Activated CD4-positive, alpha-beta memory T cell treated with anti-CD3 and anti-CD28 coated beads for 36 hours (primary cell): Measurements from ENCODE around the gene SELENOO. TPM values are rescaled to one million over a fixed set of nuclear protein-coding genes. Genes with fewer than 3 reads are reported as not detected.

Experiments used
- CTCF ChIA-PET: fragments of 350-600 bp; sonication (Branson Sonifier 250); formaldehyde crosslinking; loops from one replicate; lab custom pipeline; 2021; ENCODE audit warnings: antibody characterized with exemption, inconsistent platforms; lab: Charles Lee
- POLR2A ChIA-PET: fragments of 350-600 bp; sonication (Branson Sonifier 250); formaldehyde crosslinking; loops from one replicate; lab custom pipeline; 2021; ENCODE audit warnings: antibody characterized with exemption; lab: Charles Lee
- DNase-seq: peaks from one replicate; pipeline ENCODE4 v3.0.0-alpha.2; 2020
- H3K27ac Mint-ChIP-seq: one replicate; pipeline ENCODE4 v1.8.0; 2021; ENCODE audit warnings: mixed read lengths
- H3K27me3 Mint-ChIP-seq: one replicate; pipeline ENCODE4 v1.8.0; 2021; ENCODE audit warnings: mixed read lengths
- H3K36me3 Mint-ChIP-seq: one replicate; pipeline ENCODE4 v1.8.0; 2021; ENCODE audit warnings: mixed read lengths
- H3K4me1 Mint-ChIP-seq: one replicate; pipeline ENCODE4 v1.8.0; 2021; ENCODE audit warnings: low read depth, mixed read lengths
- H3K4me3 Mint-ChIP-seq: one replicate; pipeline ENCODE4 v1.8.0; 2021; ENCODE audit warnings: mild to moderate bottlenecking, mixed read lengths
- H3K9me3 Mint-ChIP-seq: one replicate; pipeline ENCODE4 v1.8.0; 2021; ENCODE audit warnings: mixed read lengths
- intact Hi-C: fragments of 100-400 bp; cut with micrococcal nuclease; formaldehyde crosslinking; loops from one replicate; pipeline ENCODE4 v1.15.1; 2023
- total RNA-seq, 2 experiments: library from RNA; stranded (reverse); gene quantifications; one replicate each; pipeline ENCODE4 v1.2.3, GENCODE V29; 2021

Gene SELENOO
- total RNA-seq, 2 experiments from 2014 or later = 18.8 to 19.7 TPM

- intact Hi-C loops = loop anchor here (1.0 to 5.0 kb wide), 2 partner anchors 60 to 442 kb away; no protein-coding TSS in a partner anchor
- CTCF ChIA-PET = interaction anchor here (1.2 to 4.6 kb wide), 3 partner anchors 28 to 278 kb away, joined by 3 to 40 read pairs (median 8); no protein-coding TSS in a partner anchor
- Mint-ChIP-seq H3K9me3 (no peaks in the 10 kb centered on the region), H3K27ac (no peak overlapping the region), H3K36me3 (peaks cover 16% of the 10 kb centered on the region), H3K4me1 (peaks cover 14% of the 10 kb centered on the region), H3K4me3 (no peak overlapping the region), H3K27me3 (no peaks in the 10 kb centered on the region)
- POLR2A ChIA-PET = no interaction called here
- no peak for DNase-seq
These were observed 8.4 kb downstream of the SELENOO start for GRCh38 chr22:50208939-50209892.

GRCh38 chr22:50209893-50210292 lies 9.1 kb downstream of the SELENOO start:
- Mint-ChIP-seq H3K9me3 (no peaks in the 10 kb centered on the region), H3K27ac (peak overlapping the region; percentile 55), H3K4me3 (no peak overlapping the region), H3K27me3 (no peaks in the 10 kb centered on the region), H3K4me1 (peaks cover 10% of the 10 kb centered on the region), H3K36me3 (peaks cover 15% of the 10 kb centered on the region)
- intact Hi-C loops = loop anchor here (1.0 to 5.0 kb wide), 2 partner anchors 61 to 443 kb away; no protein-coding TSS in a partner anchor
- DNase-seq = peak; percentile 76
- ChIA-PET POLR2A (no interaction called here), CTCF (interaction anchor here (4.6 kb wide), 1 partner anchor 60 kb away, joined by 40 read pairs; no protein-coding TSS in a partner anchor)

DNA sequence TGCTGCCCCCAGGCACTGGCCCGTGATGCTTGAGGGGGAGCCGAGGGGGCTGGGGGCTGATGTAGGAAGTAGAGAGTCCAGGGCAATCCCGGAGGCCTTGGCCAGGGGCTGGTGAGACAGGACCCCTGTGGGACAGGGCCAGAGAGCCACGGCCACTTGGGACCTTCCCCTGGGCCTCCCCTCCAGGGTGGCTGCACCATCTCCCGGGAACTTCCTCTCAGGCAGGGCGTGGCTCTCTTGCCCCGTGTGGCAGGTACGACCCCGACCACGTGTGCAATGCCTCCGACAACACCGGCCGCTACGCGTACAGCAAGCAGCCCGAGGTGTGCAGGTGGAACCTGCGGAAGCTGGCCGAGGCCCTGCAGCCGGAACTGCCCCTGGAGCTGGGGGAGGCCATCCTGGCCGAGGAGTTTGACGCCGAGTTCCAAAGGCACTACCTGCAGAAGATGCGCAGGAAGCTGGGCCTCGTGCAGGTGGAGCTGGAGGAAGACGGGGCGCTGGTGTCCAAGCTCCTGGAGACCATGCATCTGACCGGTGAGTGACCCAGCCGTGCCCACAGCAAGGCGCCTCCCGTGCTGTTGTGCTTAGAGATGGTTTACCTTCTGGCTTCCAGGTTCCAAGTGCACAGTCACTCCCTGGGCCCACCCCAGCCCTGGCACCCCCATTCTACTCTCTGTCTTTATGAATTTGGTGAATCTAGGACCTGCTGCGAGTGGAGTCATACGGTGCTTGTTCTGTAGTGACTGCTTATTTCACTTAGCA lies 9.7 kb downstream of the SELENOO start:
- Mint-ChIP-seq H3K9me3 (no peaks in the 10 kb centered on the region), H3K36me3 (peaks cover 16% of the 10 kb centered on the region), H3K4me3 (no peak overlapping the region), H3K4me1 (peaks cover 10% of the 10 kb centered on the region), H3K27me3 (no peaks in the 10 kb centered on the region), H3K27ac (no peak overlapping the region)
- POLR2A ChIA-PET = no interaction called here
- CTCF ChIA-PET = interaction anchor here (0.9 to 2.2 kb wide), 3 partner anchors 59 to 156 kb away, joined by 3 to 23 read pairs (median 3); no protein-coding TSS in a partner anchor
- intact Hi-C loops = no loop called here
- no peak for DNase-seq

DNA sequence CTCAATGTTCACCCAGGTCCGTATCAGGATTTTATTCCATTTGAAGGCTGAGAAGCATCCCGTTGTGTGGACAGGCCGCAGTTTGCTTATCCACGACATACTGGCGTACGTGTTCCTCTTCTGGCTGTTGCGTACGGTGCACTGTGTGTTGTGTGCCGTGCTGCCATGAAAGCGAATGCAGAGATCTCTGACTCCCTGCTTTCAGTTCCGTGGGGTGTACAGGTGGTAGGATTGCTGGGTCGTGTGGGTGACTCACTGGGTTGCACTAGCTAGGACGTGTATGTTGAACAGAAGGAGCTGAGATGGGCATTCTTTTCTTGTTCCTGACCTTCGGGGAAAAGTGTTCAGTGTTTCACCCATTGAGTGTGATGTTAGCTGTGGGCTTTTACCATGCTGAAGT lies 10.3 kb downstream of the SELENOO start:
- ChIA-PET CTCF (interaction anchor here (0.9 to 2.2 kb wide), 3 partner anchors 59 to 156 kb away, joined by 3 to 23 read pairs (median 3); no protein-coding TSS in a partner anchor), POLR2A (no interaction called here)
- Mint-ChIP-seq H3K36me3 (peaks cover 20% of the 10 kb centered on the region), H3K9me3 (no peaks in the 10 kb centered on the region), H3K4me3 (no peak overlapping the region), H3K27ac (peak overlapping the region; percentile 43), H3K27me3 (no peaks in the 10 kb centered on the region), H3K4me1 (peaks cover 10% of the 10 kb centered on the region)
- intact Hi-C loops = no loop called here
- no peak for DNase-seq

DNA sequence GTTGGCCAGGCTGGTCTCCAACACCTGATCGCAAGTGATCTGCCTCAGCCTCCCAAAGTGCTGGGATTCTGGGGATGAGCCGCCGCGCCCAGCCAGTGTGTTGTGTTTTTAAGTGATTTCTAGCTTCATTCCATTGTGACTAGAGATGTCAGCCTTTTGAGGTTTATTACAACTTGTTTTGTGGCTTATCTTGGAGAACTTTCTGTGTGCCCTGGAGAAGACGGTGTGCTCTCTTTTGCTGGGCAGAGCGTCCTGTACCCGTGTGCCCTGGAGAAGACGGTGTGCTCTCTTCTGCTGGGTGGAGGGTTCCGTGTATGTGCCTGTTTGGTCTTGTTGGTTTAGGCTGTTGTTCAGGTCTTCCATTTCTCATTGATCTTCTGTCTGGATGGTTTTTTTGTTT lies 12.5 kb downstream of the SELENOO start:
- Mint-ChIP-seq H3K9me3 (no peaks in the 10 kb centered on the region), H3K27me3 (no peaks in the 10 kb centered on the region), H3K4me1 (peaks cover 10% of the 10 kb centered on the region), H3K4me3 (no peak overlapping the region), H3K27ac (peak overlapping the region; percentile 19), H3K36me3 (peaks cover 29% of the 10 kb centered on the region)
- no peak for DNase-seq
- ChIA-PET POLR2A (no interaction called here), CTCF (interaction anchor here (1.5 to 1.7 kb wide), 2 partner anchors 31 to 64 kb away, joined by 3 to 4 read pairs; no protein-coding TSS in a partner anchor)
- intact Hi-C loops = no loop called here

DNA sequence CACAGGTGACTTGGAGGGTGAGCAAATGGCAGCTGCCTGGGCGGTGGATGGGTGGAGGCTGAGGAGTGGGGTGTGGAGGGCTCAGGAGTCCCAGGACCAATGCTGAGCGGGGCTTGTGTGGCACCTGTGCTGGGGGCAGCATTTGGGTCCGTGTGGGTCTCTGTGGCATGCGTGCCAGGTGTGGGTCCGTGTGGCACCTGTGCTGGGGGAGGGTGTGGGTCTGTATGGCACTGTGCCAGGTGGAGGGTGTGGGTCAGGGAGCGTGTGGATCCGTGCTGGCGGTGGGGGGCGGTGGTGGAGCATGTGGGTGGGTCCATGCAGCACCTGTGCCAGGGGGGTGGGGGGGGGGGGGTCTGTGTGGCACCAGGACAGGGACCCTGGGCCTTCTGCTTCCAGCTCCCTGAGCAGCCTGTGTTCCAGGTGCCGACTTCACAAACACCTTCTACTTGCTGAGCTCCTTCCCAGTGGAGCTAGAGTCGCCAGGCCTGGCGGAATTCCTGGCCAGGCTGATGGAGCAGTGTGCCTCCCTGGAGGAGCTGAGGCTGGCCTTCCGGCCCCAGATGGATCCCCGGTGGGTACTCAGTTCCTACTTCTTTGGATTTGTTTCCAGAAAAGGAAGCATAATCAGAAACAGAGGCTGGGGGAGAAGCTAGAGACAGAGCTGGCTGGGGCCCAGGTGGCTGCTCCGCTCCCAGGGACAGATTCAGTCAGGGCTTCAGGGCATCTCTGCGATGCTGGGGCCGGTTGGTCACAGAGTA lies 14.7 kb downstream of the SELENOO start:
- no peak overlapping the region for H3K27ac Mint-ChIP-seq
- DNase-seq = no peak
- no peaks in the 10 kb centered on the region for H3K27me3 Mint-ChIP-seq
- peaks cover 6% of the 10 kb centered on the region for H3K4me1 Mint-ChIP-seq
- intact Hi-C loops = no loop called here
- ChIA-PET CTCF (interaction anchor here (0.8 kb wide), 1 partner anchor 66 kb away, joined by 3 read pairs; no protein-coding TSS in a partner anchor), POLR2A (interaction anchor here (1.5 kb wide), 1 partner anchor 25 kb away, joined by 3 read pairs; no protein-coding TSS in a partner anchor)
- H3K36me3 Mint-ChIP-seq = peaks cover 32% of the 10 kb centered on the region
- H3K9me3 Mint-ChIP-seq = no peaks in the 10 kb centered on the region
- no peak overlapping the region for H3K4me3 Mint-ChIP-seq

GRCh38 chr22:50216055-50216683 lies 15.4 kb downstream of the SELENOO start:
- Mint-ChIP-seq H3K4me3 (no peak overlapping the region), H3K4me1 (peaks cover 4% of the 10 kb centered on the region), H3K27me3 (no peaks in the 10 kb centered on the region), H3K36me3 (peaks cover 32% of the 10 kb centered on the region), H3K9me3 (no peaks in the 10 kb centered on the region), H3K27ac (no peak overlapping the region)
- no peak for DNase-seq
- POLR2A ChIA-PET = interaction anchor here (1.5 kb wide), 1 partner anchor 25 kb away, joined by 3 read pairs; no protein-coding TSS in a partner anchor
- intact Hi-C loops = no loop called here
- CTCF ChIA-PET = interaction anchor here (0.8 kb wide), 1 partner anchor 67 kb away, joined by 3 read pairs; no protein-coding TSS in a partner anchor

GRCh38 chr22:50216684-50217520 lies 16.1 kb downstream of the SELENOO start:
- CTCF ChIA-PET = no interaction called here
- Mint-ChIP-seq H3K36me3 (peaks cover 32% of the 10 kb centered on the region), H3K27me3 (no peaks in the 10 kb centered on the region), H3K4me1 (peaks cover 2% of the 10 kb centered on the region), H3K9me3 (no peaks in the 10 kb centered on the region), H3K27ac (no peak overlapping the region), H3K4me3 (no peak overlapping the region)
- POLR2A ChIA-PET = interaction anchor here (1.5 kb wide), 1 partner anchor 26 kb away, joined by 3 read pairs; no protein-coding TSS in a partner anchor
- intact Hi-C loops = no loop called here
- no peak for DNase-seq

GRCh38 chr22:50217543-50218152 lies 16.8 kb downstream of the SELENOO start:
- Mint-ChIP-seq H3K9me3 (no peaks in the 10 kb centered on the region), H3K36me3 (peaks cover 31% of the 10 kb centered on the region), H3K4me1 (no peaks in the 10 kb centered on the region), H3K27me3 (no peaks in the 10 kb centered on the region), H3K4me3 (no peak overlapping the region), H3K27ac (no peak overlapping the region)
- CTCF ChIA-PET = interaction anchor here (1.4 kb wide), 1 partner anchor 308 kb away, joined by 3 read pairs; the partner anchor contains the start of gene SCO2
- intact Hi-C loops = no loop called here
- no peak for DNase-seq
- POLR2A ChIA-PET = no interaction called here
